ENCODE data around the gene OGFOD3.

OGFOD3 gene

DNA sequence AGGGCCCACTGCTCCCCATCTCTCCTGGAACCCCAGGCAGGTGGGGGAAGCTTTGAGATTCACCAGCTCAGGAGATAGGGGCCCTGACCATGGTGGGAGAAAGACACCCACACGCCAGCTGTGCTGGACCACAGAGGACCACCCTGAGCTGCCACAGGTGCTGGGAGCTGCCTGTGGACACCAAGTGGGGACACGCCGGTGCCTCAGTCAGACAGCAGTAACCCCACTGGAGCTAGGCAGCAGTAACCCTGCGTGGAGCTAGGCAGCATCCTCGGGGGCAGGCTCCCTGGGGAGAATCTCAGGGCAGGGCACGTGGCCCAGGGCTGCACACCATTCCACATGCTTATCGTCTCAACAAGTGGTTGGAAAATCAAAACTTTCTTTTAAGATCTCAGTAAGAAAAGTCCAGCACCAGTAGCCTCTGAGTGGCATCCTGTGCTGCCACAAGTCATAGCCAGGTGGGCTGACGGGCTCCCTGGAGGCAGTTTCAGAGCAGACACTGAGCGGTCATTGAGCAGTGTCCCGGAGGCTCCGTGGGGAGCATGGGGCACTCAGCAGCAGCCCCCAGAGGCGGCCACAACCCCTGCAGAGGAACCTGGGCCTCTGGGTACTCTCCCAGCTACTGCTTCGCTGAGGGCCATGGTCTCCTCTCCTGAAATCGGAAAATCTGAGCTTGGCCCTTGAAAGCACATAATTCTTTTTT, 8.2 kb downstream of the OGFOD3 start:
- DNase-seq (ENCODE audit: low read depth): no peak
- H3K4me3 ChIP-seq (ENCODE audit: low read length): no peak overlapping the region
- TF ChIP-seq, protein P1, sequence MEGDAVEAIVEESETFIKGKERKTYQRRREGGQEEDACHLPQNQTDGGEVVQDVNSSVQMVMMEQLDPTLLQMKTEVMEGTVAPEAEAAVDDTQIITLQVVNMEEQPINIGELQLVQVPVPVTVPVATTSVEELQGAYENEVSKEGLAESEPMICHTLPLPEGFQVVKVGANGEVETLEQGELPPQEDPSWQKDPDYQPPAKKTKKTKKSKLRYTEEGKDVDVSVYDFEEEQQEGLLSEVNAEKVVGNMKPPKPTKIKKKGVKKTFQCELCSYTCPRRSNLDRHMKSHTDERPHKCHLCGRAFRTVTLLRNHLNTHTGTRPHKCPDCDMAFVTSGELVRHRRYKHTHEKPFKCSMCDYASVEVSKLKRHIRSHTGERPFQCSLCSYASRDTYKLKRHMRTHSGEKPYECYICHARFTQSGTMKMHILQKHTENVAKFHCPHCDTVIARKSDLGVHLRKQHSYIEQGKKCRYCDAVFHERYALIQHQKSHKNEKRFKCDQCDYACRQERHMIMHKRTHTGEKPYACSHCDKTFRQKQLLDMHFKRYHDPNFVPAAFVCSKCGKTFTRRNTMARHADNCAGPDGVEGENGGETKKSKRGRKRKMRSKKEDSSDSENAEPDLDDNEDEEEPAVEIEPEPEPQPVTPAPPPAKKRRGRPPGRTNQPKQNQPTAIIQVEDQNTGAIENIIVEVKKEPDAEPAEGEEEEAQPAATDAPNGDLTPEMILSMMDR (conservative IDR thresholded peaks at IDR 0.05; ENCODE audit: low read depth, low read length): no peak

DNA sequence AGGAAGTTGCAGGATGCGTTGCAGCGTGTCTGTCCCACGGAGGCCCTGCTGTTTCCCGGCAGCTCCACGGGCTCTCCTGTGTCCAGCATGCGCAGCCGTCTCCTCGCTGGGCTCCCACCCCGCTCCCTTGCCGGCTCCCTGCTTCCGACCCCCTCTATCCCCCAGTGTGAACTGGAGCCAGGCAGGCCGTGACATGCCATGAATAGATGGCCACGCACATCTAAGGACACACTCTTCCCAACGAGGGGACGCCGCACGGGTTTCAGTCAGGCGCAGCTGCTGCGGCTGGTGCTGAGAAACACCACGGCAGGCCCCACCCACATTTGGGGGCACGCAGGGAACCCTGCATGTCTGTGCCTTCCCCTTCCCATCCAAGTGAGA, 9.5 kb downstream of the OGFOD3 start:
- TF ChIP-seq, protein P1 (conservative IDR thresholded peaks at IDR 0.05; ENCODE audit: low read depth, low read length): no peak
- no peak overlapping the region for H3K4me3 ChIP-seq (ENCODE audit: low read length)
- DNase-seq (ENCODE audit: low read depth): no peak

DNA sequence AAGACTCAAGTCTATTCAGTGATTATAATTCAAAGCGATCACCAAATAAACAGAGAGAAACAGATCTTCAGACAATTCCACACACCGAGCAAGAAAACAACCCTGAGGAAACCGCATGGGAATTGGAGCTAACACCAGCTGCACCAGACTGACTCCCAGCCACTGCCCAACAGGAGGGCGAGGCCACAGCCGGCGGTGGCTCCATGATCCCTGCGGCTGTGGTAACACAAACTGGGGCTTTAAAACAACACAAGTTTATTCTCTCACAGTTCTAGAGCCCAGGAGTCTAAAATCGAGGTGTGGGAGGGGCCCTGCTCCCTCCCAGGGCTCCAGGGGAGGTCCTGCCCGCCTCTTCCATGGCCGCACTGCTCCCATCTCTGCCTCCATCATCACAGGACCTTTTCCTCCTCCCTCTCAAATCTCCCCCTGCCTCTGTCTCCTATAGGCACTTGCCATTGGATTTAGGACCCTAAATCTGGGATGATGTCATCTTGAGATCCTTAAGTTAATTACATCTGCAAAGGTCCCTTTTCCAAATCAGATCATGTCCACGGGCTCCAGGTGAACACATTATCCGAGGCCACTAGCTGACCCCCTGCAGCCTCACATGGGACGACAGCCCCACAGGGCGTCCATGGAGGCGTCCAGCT, 10.0 kb downstream of the OGFOD3 start:
- DNase-seq (ENCODE audit: low read depth): no peak
- no peak overlapping the region for H3K4me3 ChIP-seq (ENCODE audit: low read length)

DNA sequence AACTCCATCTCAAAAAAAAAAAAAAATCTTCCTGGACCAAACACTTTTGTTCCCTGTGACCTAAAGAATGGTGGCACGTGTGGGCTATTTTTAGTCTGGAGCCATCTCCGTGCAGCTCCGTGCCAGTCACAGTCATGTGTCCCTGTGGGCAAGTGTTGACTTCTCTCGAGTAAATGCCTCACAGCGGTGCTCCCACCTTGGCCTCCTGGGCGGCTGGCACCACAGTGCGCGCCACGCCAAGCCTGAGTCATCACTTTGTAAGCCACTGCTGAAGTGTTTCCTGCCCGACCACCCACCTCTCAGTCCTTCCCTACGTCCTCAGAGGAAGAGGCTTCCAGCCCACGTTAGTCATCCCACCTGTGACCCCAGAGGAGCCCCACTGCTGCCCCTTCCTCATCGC, 11.1 kb downstream of the OGFOD3 start:
- peak; percentile 77 for DNase-seq (ENCODE audit: low read depth)
- H3K4me3 ChIP-seq (ENCODE audit: low read length): no peak overlapping the region
- TF ChIP-seq, protein P1 (conservative IDR thresholded peaks at IDR 0.05; ENCODE audit: low read depth, low read length): no peak

More for the DNA sequence above, 10.0 kb downstream of the OGFOD3 start:
- TF ChIP-seq, protein P1 (conservative IDR thresholded peaks at IDR 0.05; ENCODE audit: low read depth, low read length): no peak

DNA sequence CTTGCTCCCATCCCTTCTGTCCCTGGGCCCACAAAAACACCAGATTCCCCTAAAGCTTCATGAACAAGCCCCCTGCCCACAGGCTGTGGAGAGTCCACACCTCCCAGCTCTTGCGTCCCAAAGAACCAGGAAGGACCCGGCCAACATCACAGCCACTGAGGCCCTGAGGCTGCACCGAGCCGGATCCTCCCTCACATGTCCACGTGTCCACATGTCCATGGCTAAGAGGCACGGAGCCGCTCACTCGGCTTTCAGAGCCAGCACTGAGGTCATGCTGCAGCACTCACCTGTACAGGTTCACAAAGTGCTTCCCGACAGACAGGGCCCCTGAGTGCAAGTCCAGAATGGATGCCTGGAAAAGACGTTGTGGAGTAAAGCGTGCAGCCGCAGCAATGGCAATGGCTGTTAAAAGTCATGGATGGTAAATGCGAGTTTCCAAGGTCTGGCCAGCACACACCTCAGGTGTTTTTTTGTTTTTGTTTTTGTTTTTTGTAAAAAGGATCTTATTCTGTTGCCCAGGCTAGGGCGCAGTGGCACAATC, 12.2 kb downstream of the OGFOD3 start:
- no peak for DNase-seq (ENCODE audit: low read depth)
- TF ChIP-seq, protein P1 (conservative IDR thresholded peaks at IDR 0.05; ENCODE audit: low read depth, low read length): no peak
- no peak overlapping the region for H3K4me3 ChIP-seq (ENCODE audit: low read length)

DNA sequence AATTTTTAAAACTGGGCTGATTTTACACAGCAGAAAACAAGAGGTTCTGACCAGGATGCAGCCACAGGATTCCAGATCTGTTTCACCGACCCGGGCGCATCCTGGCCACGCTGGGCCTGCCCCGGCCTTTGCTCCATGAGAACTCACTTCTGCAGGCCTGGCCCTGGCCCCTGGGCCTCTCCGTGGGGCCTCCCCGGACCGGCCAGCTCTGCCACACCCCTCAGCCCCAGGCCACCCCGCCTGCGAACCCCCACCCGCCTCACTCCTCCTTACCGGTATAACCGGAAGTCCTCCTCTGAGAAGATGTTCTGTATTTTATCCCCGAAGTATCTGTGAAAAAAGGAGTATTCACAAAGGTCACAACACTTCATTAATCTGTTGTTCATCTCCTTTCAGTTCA, 13.3 kb downstream of the OGFOD3 start:
- H3K4me3 ChIP-seq (ENCODE audit: low read length): no peak overlapping the region
- TF ChIP-seq, protein P1 (conservative IDR thresholded peaks at IDR 0.05; ENCODE audit: low read depth, low read length): no peak
- DNase-seq (ENCODE audit: low read depth): no peak

Data from retinal pigment epithelial cell (primary cell).